Endothelial cell of umbilical vein (primary cell): Measurements from ENCODE around the gene DRAP1. TPM values are rescaled to one million over a fixed set of nuclear protein-coding genes. Genes with fewer than 3 reads are reported as not detected.

ENCODE experiments used
- BruUV-seq: library from RNA; stranded (reverse); fragments of 400-500 nt; replicated peaks from 2 replicates; lab custom pipeline; 2021; lab: Mats Ljungman, UMichigan
- CTCF ChIA-PET: fragments of 300-600, 350-600 bp; sonication (Branson Sonifier 250); formaldehyde crosslinking; loops from one replicate; lab custom pipeline; 2021; ENCODE audit warnings: antibody characterized with exemption, inconsistent platforms; lab: Charles Lee
- POLR2A ChIA-PET: fragments of 300-600, 350-600 bp; sonication (Branson Sonifier 250); formaldehyde crosslinking; loops from one replicate; lab custom pipeline; 2021; ENCODE audit warnings: antibody characterized with exemption, inconsistent platforms; lab: Charles Lee
- DNase-seq: peaks from one replicate; pipeline ENCODE4 v3.0.0-alpha.2; 2011; ENCODE audit warnings: low read depth, low spot score
- FAIRE-seq: peaks from 2 replicates; lab custom pipeline; 2011; peaks lifted over from hg19 to GRCh38; lab: Jason Lieb, UNC
- H2AFZ ChIP-seq: 2 replicates; pipeline ENCODE4 v1.6.0; 2012; ENCODE audit warnings: low read depth, low read length, control low read depth, inconsistent platforms
- H3K27ac ChIP-seq: 2 replicates; pipeline ENCODE4 v1.5.1; 2011; ENCODE audit warnings: low read depth, mild to moderate bottlenecking, control low read depth, low read length, moderate library complexity; ENCODE audit not compliant: insufficient read depth
- H3K27me3 ChIP-seq, 2 experiments: 2 replicates each; pipeline versions ENCODE4 v1.6.0 to v1.6.1; 2011; ENCODE audit warnings: low read length in 2 of 2, mixed read lengths in 1 of 2; ENCODE audit not compliant: control insufficient read depth in 2 of 2, insufficient read depth in 2 of 2
- H3K36me3 ChIP-seq, 2 experiments: 2 replicates in 1 of 2; 3 replicates in 1 of 2; pipeline ENCODE4 v1.5.1; 2011; ENCODE audit warnings: low read length in 2 of 2, mild to moderate bottlenecking in 1 of 2, moderate library complexity in 1 of 2; ENCODE audit not compliant: control insufficient read depth in 2 of 2, insufficient read depth in 2 of 2; ENCODE audit errors: extremely low read depth in 1 of 2
- H3K4me1 ChIP-seq: 3 replicates; pipeline ENCODE4 v1.5.1; 2011; ENCODE audit warnings: mild to moderate bottlenecking, low read length; ENCODE audit not compliant: control insufficient read depth, insufficient read depth; ENCODE audit errors: extremely low read depth
- H3K4me2 ChIP-seq: 2 replicates; pipeline ENCODE4 v1.6.1; 2011; ENCODE audit warnings: low read length, control low read depth, mixed read lengths; ENCODE audit not compliant: insufficient read depth
- H3K4me3 ChIP-seq, 3 experiments: fragments of 200-600 bp in 1 of 3; sonication (generic), shearing (Covaris generic) in 1 of 3; replicated peaks in 1 of 3; 2 replicates each; pipeline ENCODE4 v1.5.1; 2011 to 2016; ENCODE audit warnings: control low read depth in 3 of 3, low read length in 3 of 3, mild to moderate bottlenecking in 2 of 3, inconsistent platforms in 1 of 3, low read depth in 1 of 3, moderate library complexity in 1 of 3; ENCODE audit not compliant: insufficient read depth in 1 of 3
- H3K79me2 ChIP-seq: 2 replicates; pipeline ENCODE4 v1.6.0; 2012; ENCODE audit warnings: low read length, inconsistent platforms; ENCODE audit not compliant: control insufficient read depth, insufficient read depth
- H3K9ac ChIP-seq: replicated peaks from 2 replicates; pipeline ENCODE3; 2011; ENCODE audit warnings: low read length, control low read depth; ENCODE audit not compliant: insufficient read depth; ENCODE audit errors: extremely low read depth
- H3K9me1 ChIP-seq: replicated peaks from 3 replicates; pipeline ENCODE4 v1.6.0; 2011; ENCODE audit warnings: mild to moderate bottlenecking, low read length; ENCODE audit not compliant: control insufficient read depth, insufficient read depth; ENCODE audit errors: extremely low read depth
- H3K9me3 ChIP-seq: replicated peaks from 2 replicates; pipeline ENCODE4 v1.5.1; 2012; ENCODE audit warnings: low read length, inconsistent platforms; ENCODE audit not compliant: control insufficient read depth, insufficient read depth
- H4K20me1 ChIP-seq: replicated peaks from 2 replicates; pipeline ENCODE3; 2011; ENCODE audit warnings: mild to moderate bottlenecking, low read length; ENCODE audit not compliant: control insufficient read depth, insufficient read depth; ENCODE audit errors: extremely low read depth
- EZH2 ChIP-seq: IDR thresholded peaks from 2 replicates; pipeline ENCODE4 v1.6.1; 2012; ENCODE audit warnings: borderline replicate concordance, low read depth, mild to moderate bottlenecking, moderate library complexity, low read length, inconsistent platforms; ENCODE audit not compliant: severe bottlenecking
- FOS ChIP-seq: IDR thresholded peaks from 2 replicates; pipeline ENCODE4 v1.6.1; 2011; ENCODE audit warnings: mild to moderate bottlenecking, low read length, moderate library complexity, borderline replicate concordance; ENCODE audit not compliant: insufficient read depth
- GATA2 ChIP-seq: IDR thresholded peaks from 2 replicates; pipeline ENCODE4 v1.7.0; 2011; ENCODE audit warnings: low read depth, mild to moderate bottlenecking, moderate library complexity, mixed read lengths, low read length; ENCODE audit not compliant: insufficient read length, insufficient read depth
- JUN ChIP-seq: IDR thresholded peaks from 2 replicates; pipeline ENCODE4 v1.6.1; 2011; ENCODE audit warnings: borderline replicate concordance, low read depth; ENCODE audit not compliant: insufficient read length, insufficient read depth
- MYC ChIP-seq: IDR thresholded peaks from one replicate; pipeline ENCODE4 v1.6.1; 2011; ENCODE audit warnings: mild to moderate bottlenecking, low read depth, low read length
- POLR2A ChIP-seq: IDR thresholded peaks from 2 replicates; pipeline ENCODE4 v1.6.1; 2012; ENCODE audit warnings: low read depth, mild to moderate bottlenecking, control low read depth, low read length
- POLR2AphosphoS5 ChIP-seq: IDR thresholded peaks from 2 replicates; pipeline ENCODE4 v1.6.1; 2012; ENCODE audit warnings: low read depth, mild to moderate bottlenecking, control low read depth, low read length, moderate library complexity; ENCODE audit not compliant: insufficient read depth
- dilution Hi-C: fragments of 300-500 bp; cut with MboI; formaldehyde crosslinking; loops from one replicate; pipeline ENCODE4 v1.15.0; 2019; ENCODE audit warnings: low sequenced_read_pairs; ENCODE audit not compliant: extremely low pct_ligation_motif_present
- intact Hi-C: fragments of 100-400 bp; cut with micrococcal nuclease; formaldehyde crosslinking; loops from one replicate; pipeline ENCODE4 v1.10.0; 2022
- polyA plus RNA-seq, 4 experiments: library from polyadenylated mRNA; depleted of rRNA in 3 of 4; stranded (reverse) in 3 of 4; unstranded in 1 of 4; fragments of >200 nt; gene quantifications; 2 replicates each; pipeline versions ENCODE4 v1.2.1 to v1.2.3, GENCODE V29; 2011 to 2012; ENCODE audit warnings: missing spikeins in 1 of 4
- total RNA-seq: library from RNA; stranded (reverse); gene quantifications from 2 replicates; pipeline ENCODE4 v1.2.3, GENCODE V29; 2021
- TF ChIP-seq, protein P1 (sequence below): IDR thresholded peaks from 2 replicates; pipeline ENCODE4 v1.6.1; 2011; ENCODE audit not compliant: insufficient read depth, insufficient read length
- TF ChIP-seq, protein P2 (sequence below), 2 donors: IDR thresholded peaks; 1 replicate in 1 of 2; 2 replicates in 1 of 2; pipeline ENCODE4 v1.5.1; 2011; ENCODE audit warnings: low read length in 2 of 2, mild to moderate bottlenecking in 2 of 2, moderate library complexity in 2 of 2, control low read depth in 1 of 2, inconsistent platforms in 1 of 2, low read depth in 1 of 2; ENCODE audit not compliant: insufficient read depth in 1 of 2; ENCODE audit errors: extremely low read depth in 1 of 2

The DRAP1 gene
- total and polyA plus RNA-seq, 2 donors (not counting 3 experiments of a cell fraction or from before 2014, with no cell fraction given) = 74.9 to 114 TPM

DNA sequence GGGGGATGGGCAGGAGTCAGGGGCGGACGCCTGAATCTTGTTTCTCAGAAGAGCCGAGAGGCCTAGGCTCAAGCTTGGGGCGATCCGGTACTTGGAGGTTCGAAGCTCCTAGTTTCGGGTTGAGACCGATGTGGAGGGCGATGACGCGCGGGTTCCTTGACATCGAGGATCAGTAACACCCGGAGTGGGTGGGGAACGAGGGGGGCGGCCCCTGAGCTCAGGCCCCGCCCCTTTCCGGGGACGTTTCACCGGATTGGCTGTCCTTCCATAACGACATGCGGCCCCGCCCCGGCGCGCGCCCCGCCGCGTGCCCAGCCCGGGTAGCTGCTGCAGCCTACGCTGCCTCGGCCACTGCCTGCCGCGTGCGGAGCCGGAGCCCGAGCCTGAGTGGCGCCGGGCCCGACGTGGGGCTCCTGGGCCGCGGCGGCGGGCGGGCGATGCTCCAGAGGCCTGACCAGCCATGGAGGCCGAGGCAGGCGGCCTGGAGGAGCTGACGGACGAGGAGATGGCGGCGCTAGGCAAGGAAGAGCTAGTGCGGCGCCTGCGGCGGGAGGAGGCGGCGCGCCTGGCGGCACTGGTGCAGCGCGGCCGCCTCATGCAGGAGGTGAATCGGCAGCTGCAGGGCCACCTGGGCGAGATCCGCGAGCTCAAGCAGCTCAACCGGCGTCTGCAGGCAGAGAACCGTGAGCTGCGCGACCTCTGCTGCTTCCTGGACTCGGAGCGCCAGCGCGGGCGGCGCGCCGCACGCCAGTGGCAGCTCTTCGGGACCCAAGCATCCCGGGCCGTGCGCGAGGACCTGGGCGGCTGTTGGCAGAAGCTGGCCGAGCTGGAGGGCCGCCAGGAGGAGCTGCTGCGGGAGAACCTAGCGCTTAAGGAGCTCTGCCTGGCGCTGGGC lies 28.7 kb upstream of the DRAP1 start, which contains the start of gene CCDC85B:
Gene CCDC85B (plus strand): TSS at position 350 of the 895 bp plus-strand sequence. CDS start 111 bp downstream, at position 461.
- no peak for TF ChIP-seq JUN
- TF ChIP-seq, protein P1, sequence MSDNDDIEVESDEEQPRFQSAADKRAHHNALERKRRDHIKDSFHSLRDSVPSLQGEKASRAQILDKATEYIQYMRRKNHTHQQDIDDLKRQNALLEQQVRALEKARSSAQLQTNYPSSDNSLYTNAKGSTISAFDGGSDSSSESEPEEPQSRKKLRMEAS = peak; percentile 15
- no peak for TF ChIP-seq EZH2
- TF ChIP-seq FOS = no peak
- TF ChIP-seq GATA2 = no peak
- peak; percentile 96 for TF ChIP-seq POLR2A
- TF ChIP-seq, protein P2, sequence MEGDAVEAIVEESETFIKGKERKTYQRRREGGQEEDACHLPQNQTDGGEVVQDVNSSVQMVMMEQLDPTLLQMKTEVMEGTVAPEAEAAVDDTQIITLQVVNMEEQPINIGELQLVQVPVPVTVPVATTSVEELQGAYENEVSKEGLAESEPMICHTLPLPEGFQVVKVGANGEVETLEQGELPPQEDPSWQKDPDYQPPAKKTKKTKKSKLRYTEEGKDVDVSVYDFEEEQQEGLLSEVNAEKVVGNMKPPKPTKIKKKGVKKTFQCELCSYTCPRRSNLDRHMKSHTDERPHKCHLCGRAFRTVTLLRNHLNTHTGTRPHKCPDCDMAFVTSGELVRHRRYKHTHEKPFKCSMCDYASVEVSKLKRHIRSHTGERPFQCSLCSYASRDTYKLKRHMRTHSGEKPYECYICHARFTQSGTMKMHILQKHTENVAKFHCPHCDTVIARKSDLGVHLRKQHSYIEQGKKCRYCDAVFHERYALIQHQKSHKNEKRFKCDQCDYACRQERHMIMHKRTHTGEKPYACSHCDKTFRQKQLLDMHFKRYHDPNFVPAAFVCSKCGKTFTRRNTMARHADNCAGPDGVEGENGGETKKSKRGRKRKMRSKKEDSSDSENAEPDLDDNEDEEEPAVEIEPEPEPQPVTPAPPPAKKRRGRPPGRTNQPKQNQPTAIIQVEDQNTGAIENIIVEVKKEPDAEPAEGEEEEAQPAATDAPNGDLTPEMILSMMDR (IDR thresholded peaks at IDR 0.05; ENCODE audit: extremely low read depth in 1 of 2, insufficient read depth in 1 of 2, low read depth in 1 of 2, low read length in 2 of 2) = peak in 1 of 2 donors; percentile 11
- peak; percentile 38 for TF ChIP-seq MYC
- peak; percentile 99 for TF ChIP-seq POLR2AphosphoS5
- H3K36me3 ChIP-seq = peaks cover 4 to 6% of the 10 kb centered on the region in 2 experiments
- peak within 1 kb of the TSS; percentile 98 for H3K9ac ChIP-seq
- peaks cover 60% of the 10 kb centered on the region for H3K4me1 ChIP-seq
- peak within 1 kb of the TSS; percentile 88 for H3K4me2 ChIP-seq
- peak within 1 kb of the TSS; percentile 56 to 92 (median 78) for H3K4me3 ChIP-seq
- peak; percentile 81 for FAIRE-seq
- no peak within 1 kb of the TSS for H2AFZ ChIP-seq
- H4K20me1 ChIP-seq = no peaks in the 10 kb centered on the region
- H3K27ac ChIP-seq = peak within 1 kb of the TSS; percentile 99
- H3K27me3 ChIP-seq = no peaks in the 10 kb centered on the region
- H3K79me2 ChIP-seq = peaks cover 56% of the 10 kb centered on the region
- no peaks in the 10 kb centered on the region for H3K9me3 ChIP-seq
- dilution Hi-C loops = no loop called here
- intact Hi-C loops = loop anchor here (1.0 kb wide), 2 partner anchors 9 to 71 kb away; partner anchors contain the start of gene SART1
- DNase-seq = peak; percentile 96
- no peaks in the 10 kb centered on the region for H3K9me1 ChIP-seq
- ChIA-PET POLR2A (interaction anchor here (0.5 to 6.7 kb wide), 11 partner anchors 10 to 1051 kb away, joined by 3 to 67 read pairs (median 4); partner anchors contain the start of genes BANF1, C11orf68, CFL1 and EIF1AD), CTCF (interaction anchor here (0.7 to 6.7 kb wide), 18 partner anchors 9 to 178 kb away, joined by 3 to 75 read pairs (median 5); partner anchors contain the start of genes AP5B1, C11orf68, CFL1 and FOSL1)
- BruUV-seq = no TSS peak
